Measurements from ENCODE around the gene KRTAP16-1. TPM values are rescaled to one million over a fixed set of nuclear protein-coding genes. Genes with fewer than 3 reads are reported as not detected.

Gene KRTAP16-1
- total RNA-seq, 1 donor from 2014 or later: not detected

DNA sequence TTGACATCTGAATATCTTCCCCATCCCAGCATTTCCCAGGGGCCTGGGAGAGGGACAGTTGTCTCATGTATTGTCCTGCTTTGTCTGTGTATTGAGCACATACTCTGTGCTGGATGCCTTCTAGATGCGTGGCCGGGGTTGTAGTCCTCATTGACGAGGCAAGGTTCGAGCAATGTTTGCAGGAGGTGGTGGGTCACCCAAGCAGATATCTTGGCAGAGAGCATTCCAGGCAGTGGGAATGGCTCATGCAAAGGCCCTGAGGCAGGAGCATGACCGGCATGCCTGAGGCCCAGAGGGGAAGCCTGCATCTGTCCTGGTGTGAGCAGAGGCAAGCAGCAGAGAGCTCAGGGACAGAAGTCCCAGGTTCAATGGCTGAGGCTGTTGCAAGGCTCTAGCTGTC is 24.0 kb upstream of the KRTAP16-1 start:
- ATAC-seq (no peak), DNase-seq (no peak)
- H3K9me3 ChIP-seq: no peaks in the 10 kb centered on the region
- H3K27ac ChIP-seq: no peak overlapping the region
- H3K4me1 ChIP-seq: no peaks in the 10 kb centered on the region
- TF ChIP-seq, protein P1, sequence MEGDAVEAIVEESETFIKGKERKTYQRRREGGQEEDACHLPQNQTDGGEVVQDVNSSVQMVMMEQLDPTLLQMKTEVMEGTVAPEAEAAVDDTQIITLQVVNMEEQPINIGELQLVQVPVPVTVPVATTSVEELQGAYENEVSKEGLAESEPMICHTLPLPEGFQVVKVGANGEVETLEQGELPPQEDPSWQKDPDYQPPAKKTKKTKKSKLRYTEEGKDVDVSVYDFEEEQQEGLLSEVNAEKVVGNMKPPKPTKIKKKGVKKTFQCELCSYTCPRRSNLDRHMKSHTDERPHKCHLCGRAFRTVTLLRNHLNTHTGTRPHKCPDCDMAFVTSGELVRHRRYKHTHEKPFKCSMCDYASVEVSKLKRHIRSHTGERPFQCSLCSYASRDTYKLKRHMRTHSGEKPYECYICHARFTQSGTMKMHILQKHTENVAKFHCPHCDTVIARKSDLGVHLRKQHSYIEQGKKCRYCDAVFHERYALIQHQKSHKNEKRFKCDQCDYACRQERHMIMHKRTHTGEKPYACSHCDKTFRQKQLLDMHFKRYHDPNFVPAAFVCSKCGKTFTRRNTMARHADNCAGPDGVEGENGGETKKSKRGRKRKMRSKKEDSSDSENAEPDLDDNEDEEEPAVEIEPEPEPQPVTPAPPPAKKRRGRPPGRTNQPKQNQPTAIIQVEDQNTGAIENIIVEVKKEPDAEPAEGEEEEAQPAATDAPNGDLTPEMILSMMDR (IDR thresholded peaks at IDR 0.05): no peak
- intact Hi-C loops (cut with DNase I): no loop called here
- no peak overlapping the region for H3K4me3 ChIP-seq
- no peaks in the 10 kb centered on the region for H3K36me3 ChIP-seq
- H3K27me3 ChIP-seq: no peaks in the 10 kb centered on the region

DNA sequence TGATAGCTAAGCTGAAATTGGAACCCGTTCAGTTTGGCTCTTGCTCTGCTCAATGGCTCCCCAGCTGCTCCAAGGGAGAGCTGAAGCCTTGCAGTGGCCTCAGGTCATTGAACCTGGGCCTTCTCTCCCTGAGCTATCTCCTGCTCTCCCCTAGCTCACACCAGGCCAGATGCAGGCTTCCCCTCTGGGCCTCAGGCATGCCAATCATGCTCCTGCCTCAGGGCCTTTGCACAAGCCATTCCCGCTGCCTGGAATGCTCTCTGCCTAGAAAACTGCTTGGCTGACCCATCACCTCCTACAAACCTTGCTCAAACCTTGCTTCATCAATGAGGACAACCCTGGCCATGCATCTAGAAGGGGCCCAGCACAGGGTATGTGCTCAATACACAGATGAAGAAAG is 23.1 kb upstream of the KRTAP16-1 start:
- no peaks in the 10 kb centered on the region for H3K4me1 ChIP-seq
- no peaks in the 10 kb centered on the region for H3K27me3 ChIP-seq
- no peak overlapping the region for H3K4me3 ChIP-seq
- ATAC-seq (no peak), DNase-seq (no peak)
- H3K36me3 ChIP-seq: no peaks in the 10 kb centered on the region
- no peaks in the 10 kb centered on the region for H3K9me3 ChIP-seq
- intact Hi-C loops (cut with DNase I): no loop called here
- no peak overlapping the region for H3K27ac ChIP-seq
- TF ChIP-seq, protein P1 (IDR thresholded peaks at IDR 0.05): no peak

DNA sequence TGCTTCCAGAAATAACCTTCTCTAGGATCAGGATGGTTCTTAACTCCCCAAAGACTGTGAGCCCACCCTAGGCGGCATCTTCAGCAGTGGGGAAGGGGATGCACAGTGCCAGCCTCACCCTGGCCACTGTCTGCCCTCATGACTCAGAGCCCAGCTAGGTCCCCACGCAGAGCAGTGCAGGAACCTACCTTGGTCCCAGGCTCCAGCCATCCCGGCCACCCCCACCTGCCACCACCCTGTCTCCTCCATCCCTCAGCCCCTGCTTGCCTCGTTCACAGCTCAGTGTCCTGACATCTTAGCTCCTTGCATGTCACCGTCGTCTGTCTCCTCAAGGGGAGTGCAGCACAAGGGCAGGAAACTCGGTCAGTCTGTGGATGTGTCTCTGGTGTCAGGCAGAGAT is 22.5 kb upstream of the KRTAP16-1 start:
- DNase-seq (no peak), ATAC-seq (no peak)
- no peaks in the 10 kb centered on the region for H3K9me3 ChIP-seq
- TF ChIP-seq, protein P1 (IDR thresholded peaks at IDR 0.05): no peak
- H3K4me3 ChIP-seq: no peak overlapping the region
- no peaks in the 10 kb centered on the region for H3K36me3 ChIP-seq
- no peaks in the 10 kb centered on the region for H3K4me1 ChIP-seq
- H3K27me3 ChIP-seq: no peaks in the 10 kb centered on the region
- intact Hi-C loops (cut with DNase I): no loop called here
- no peak overlapping the region for H3K27ac ChIP-seq

DNA sequence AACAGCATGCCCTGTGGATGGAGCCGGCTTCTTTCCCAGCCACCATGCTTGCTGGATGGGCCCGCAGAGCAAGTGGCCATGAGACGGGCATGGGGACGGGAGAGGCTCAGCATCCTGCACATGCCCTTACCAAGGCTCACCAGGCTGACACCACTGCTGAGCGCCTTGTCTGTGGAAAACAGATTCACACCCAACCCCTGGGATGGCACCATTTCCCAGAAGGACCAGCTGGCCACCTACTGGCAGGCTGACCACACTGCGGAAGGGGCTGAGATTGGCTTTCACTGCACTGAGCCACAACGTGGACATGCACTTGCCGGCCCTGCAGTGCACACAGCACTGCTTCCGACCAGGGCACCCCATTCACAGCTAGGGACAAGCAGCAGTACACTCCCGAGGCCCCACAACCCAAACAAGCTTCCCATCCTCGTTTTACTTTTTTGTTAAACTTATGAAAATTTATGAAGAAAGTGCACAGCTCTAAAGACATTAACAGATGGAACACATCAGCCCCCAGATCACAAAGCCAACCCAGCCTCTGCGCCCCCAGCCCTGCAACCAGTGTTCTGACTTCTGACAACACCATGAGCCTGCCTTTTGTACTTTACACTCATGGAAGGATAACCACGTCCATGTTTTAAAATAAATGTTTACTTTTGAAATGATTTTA is 20.3 kb upstream of the KRTAP16-1 start:
- ATAC-seq (peak; percentile 66), DNase-seq (peak; percentile 73)

DNA sequence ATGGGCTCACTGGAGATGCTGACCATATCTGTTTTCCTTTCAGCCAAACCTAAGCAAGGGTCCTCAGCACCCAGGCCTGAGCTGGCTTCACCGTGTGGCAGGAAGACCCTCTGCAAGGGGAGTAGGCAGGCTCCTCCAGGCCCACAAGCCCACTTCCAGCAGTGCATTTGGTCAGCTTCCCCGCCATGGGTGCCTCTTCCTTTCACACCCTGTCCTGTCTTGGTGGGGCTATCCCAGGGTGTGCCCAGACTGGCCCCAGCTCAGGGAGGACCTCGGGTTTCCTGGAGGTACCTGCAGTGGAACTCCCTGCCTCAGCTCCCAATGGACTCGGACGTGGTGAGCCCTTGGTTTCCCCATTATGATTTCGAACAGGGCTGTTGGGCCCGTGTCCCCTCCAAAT is 19.1 kb upstream of the KRTAP16-1 start:
- intact Hi-C loops (cut with DNase I): loop anchor here (5.0 kb wide), 1 partner anchor 421 kb away; no protein-coding TSS in a partner anchor
- H3K27ac ChIP-seq: no peak overlapping the region
- H3K4me1 ChIP-seq: no peaks in the 10 kb centered on the region

More for the DNA sequence above, 20.3 kb upstream of the KRTAP16-1 start:
- H3K4me3 ChIP-seq: no peak overlapping the region
- no peaks in the 10 kb centered on the region for H3K36me3 ChIP-seq
- TF ChIP-seq, protein P1 (IDR thresholded peaks at IDR 0.05): peak; percentile 60
- H3K9me3 ChIP-seq: no peaks in the 10 kb centered on the region
- intact Hi-C loops (cut with DNase I): loop anchor here (5.0 kb wide), 1 partner anchor 422 kb away; no protein-coding TSS in a partner anchor
- H3K4me1 ChIP-seq: no peaks in the 10 kb centered on the region
- H3K27me3 ChIP-seq: no peaks in the 10 kb centered on the region
- H3K27ac ChIP-seq: no peak overlapping the region

More for the DNA sequence above, 19.1 kb upstream of the KRTAP16-1 start:
- TF ChIP-seq, protein P1 (IDR thresholded peaks at IDR 0.05): no peak
- Histone ChIP-seq H3K4me3 (no peak overlapping the region), H3K9me3 (no peaks in the 10 kb centered on the region), H3K27me3 (no peaks in the 10 kb centered on the region), H3K36me3 (no peaks in the 10 kb centered on the region)
- DNase-seq (no peak), ATAC-seq (no peak)
